Ishikawa (cell line): ENCODE measurements around the gene SERBP1.

ENCODE experiments used
- EGR1 ChIP-seq: IDR thresholded peaks from 2 replicates; pipeline ENCODE4 v1.6.1; 2012
- EP300 ChIP-seq: IDR thresholded peaks from 2 replicates; pipeline ENCODE4 v1.6.1; 2012; ENCODE audit warnings: borderline replicate concordance
- REST ChIP-seq: IDR thresholded peaks from 2 replicates; pipeline ENCODE4 v1.6.1; 2012; ENCODE audit warnings: low read depth, mild to moderate bottlenecking
- USF1 ChIP-seq: IDR thresholded peaks from 2 replicates; pipeline ENCODE4 v1.6.1; 2012

- no peak for TF ChIP-seq EP300
- TF ChIP-seq USF1: no peak
- no peak for TF ChIP-seq REST
- TF ChIP-seq EGR1: no peak
These were observed 11.0 kb upstream of the SERBP1 start for GRCh38 chr1:67441183-67441582.
